ENCODE measurements around the gene PRKCE.

PRKCE gene

GRCh38 chr2:45957533-45958227, 306.2 kb downstream of the PRKCE start:
- no peak overlapping the region for H3K27ac ChIP-seq
- H3K4me3 ChIP-seq = no peak overlapping the region

GRCh38 chr2:45960057-45960863, 308.8 kb downstream of the PRKCE start:
- Histone ChIP-seq H3K4me3 (no peak overlapping the region), H3K27ac (no peak overlapping the region)

GRCh38 chr2:45962177-45962921, 310.9 kb downstream of the PRKCE start:
- Histone ChIP-seq H3K4me3 (no peak overlapping the region), H3K27ac (peak overlapping the region in 10 of 21 experiments; percentile 24 to 70 (median 46))

- H3K27ac ChIP-seq = peak overlapping the region in 9 of 21 experiments; percentile 32 to 61 (median 47)
- no peak overlapping the region for H3K4me3 ChIP-seq
Observed at GRCh38 chr2:45963816-45964215, 312.3 kb downstream of the PRKCE start.

- no peak overlapping the region for H3K4me3 ChIP-seq
- H3K27ac ChIP-seq = peak overlapping the region in 9 of 21 experiments; percentile 32 to 61 (median 47)
Observed at GRCh38 chr2:45964223-45964841, 312.9 kb downstream of the PRKCE start.

- H3K4me3 ChIP-seq = no peak overlapping the region
- H3K27ac ChIP-seq = peak overlapping the region in 3 of 21 experiments; percentile 3 to 9 (median 9)
Observed at GRCh38 chr2:45964906-45965305, 313.4 kb downstream of the PRKCE start.

GRCh38 chr2:45965871-45966498, 314.5 kb downstream of the PRKCE start:
- no peak overlapping the region for H3K4me3 ChIP-seq
- no peak overlapping the region for H3K27ac ChIP-seq

- H3K27ac ChIP-seq = no peak overlapping the region
- no peak overlapping the region for H3K4me3 ChIP-seq
Observed at GRCh38 chr2:45968946-45969584, 317.6 kb downstream of the PRKCE start.

GRCh38 chr2:45973426-45973825, 322.0 kb downstream of the PRKCE start:
- Histone ChIP-seq H3K4me3 (no peak overlapping the region), H3K27ac (no peak overlapping the region)

GRCh38 chr2:45974056-45974455, 322.6 kb downstream of the PRKCE start:
- Histone ChIP-seq H3K27ac (no peak overlapping the region), H3K4me3 (no peak overlapping the region)

GRCh38 chr2:45974762-45975408, 323.4 kb downstream of the PRKCE start:
- Histone ChIP-seq H3K27ac (no peak overlapping the region), H3K4me3 (no peak overlapping the region)

GRCh38 chr2:45975752-45976517, 324.5 kb downstream of the PRKCE start:
- no peak overlapping the region for H3K27ac ChIP-seq
- H3K4me3 ChIP-seq = no peak overlapping the region

GRCh38 chr2:45978302-45978859, 326.9 kb downstream of the PRKCE start:
- no peak overlapping the region for H3K4me3 ChIP-seq

GRCh38 chr2:45979065-45979464, 327.6 kb downstream of the PRKCE start:
- Histone ChIP-seq H3K4me3 (no peak overlapping the region), H3K27ac (no peak overlapping the region)

More at GRCh38 chr2:45978302-45978859, 326.9 kb downstream of the PRKCE start:
- H3K27ac ChIP-seq = no peak overlapping the region

- no peak overlapping the region for H3K4me3 ChIP-seq
Observed at GRCh38 chr2:45980161-45980865, 328.8 kb downstream of the PRKCE start.

GRCh38 chr2:45981384-45981930, 330.0 kb downstream of the PRKCE start:
- no peak overlapping the region for H3K4me3 ChIP-seq
- no peak overlapping the region for H3K27ac ChIP-seq

More at GRCh38 chr2:45980161-45980865, 328.8 kb downstream of the PRKCE start:
- H3K27ac ChIP-seq = no peak overlapping the region
